K562 (cell line): Measurements from ENCODE around the gene TAF11. TPM values are rescaled to one million over a fixed set of nuclear protein-coding genes. Genes with fewer than 3 reads are reported as not detected.

Experiments
- CBX1 ChIP-seq: sonication (generic); IDR thresholded peaks from 2 replicates; pipeline ENCODE4 v1.6.1; 2016; ENCODE audit warnings: antibody characterized with exemption, low read depth, mild to moderate bottlenecking
- CHD2 ChIP-seq: IDR thresholded peaks from 2 replicates; pipeline ENCODE4 v1.6.1; 2011; ENCODE audit warnings: low read depth, low read length
- ILF3 ChIP-seq: fragments of 450-650 bp; IDR thresholded peaks from 2 replicates; pipeline ENCODE4 v1.6.1; 2018; ENCODE audit warnings: antibody characterized with exemption, mild to moderate bottlenecking, moderate library complexity, borderline replicate concordance
- MECOM ChIP-seq: fragments of 250-450 bp; sonication (Bioruptor Pico); IDR thresholded peaks from 2 replicates; pipeline ENCODE4 v1.8.0; 2022; ENCODE audit warnings: inconsistent platforms
- SPI1 ChIP-seq: IDR thresholded peaks from 2 replicates; pipeline ENCODE4 v1.6.1; 2011; ENCODE audit warnings: low read depth, low read length, control low read depth, borderline replicate concordance
- TCF7 ChIP-seq: sonication (generic); IDR thresholded peaks from 2 replicates; pipeline ENCODE4 v1.6.1; 2016; ENCODE audit warnings: antibody characterized with exemption, borderline replicate concordance
- TEAD4 ChIP-seq, 2 experiments: sonication (generic) in 1 of 2; formaldehyde crosslinking in 1 of 2; IDR thresholded peaks; 2 replicates each; pipeline versions ENCODE4 v1.6.1 to v1.8.0; 2012 to 2022; ENCODE audit warnings: borderline replicate concordance in 1 of 2, inconsistent platforms in 1 of 2, low read length in 1 of 2, mild to moderate bottlenecking in 1 of 2, missing genetic modification reagents in 1 of 2
- U2AF1 ChIP-seq: fragments of 200-400 bp; formaldehyde crosslinking; optimal IDR thresholded peaks from 2 replicates; pipeline ENCODE3; 2017; ENCODE audit warnings: mild to moderate bottlenecking, low read depth, low read length, moderate library complexity
- ZNF12 ChIP-seq: sonication (generic); formaldehyde crosslinking; IDR thresholded peaks from 2 replicates; pipeline ENCODE4 v1.4.0; 2020; ENCODE audit warnings: mild to moderate bottlenecking, missing genetic modification reagents
- ZNF282 ChIP-seq: sonication (generic); formaldehyde crosslinking; IDR thresholded peaks from 2 replicates; pipeline ENCODE4 v1.8.1; 2023; ENCODE audit warnings: missing genetic modification reagents
- ZNF347 ChIP-seq: fragments of 450-650 bp; formaldehyde crosslinking; IDR thresholded peaks from 2 replicates; pipeline ENCODE4 v1.4.0; 2020; ENCODE audit warnings: low read depth, mild to moderate bottlenecking, moderate library complexity
- ZNF444 ChIP-seq: fragments of 250-450 bp; sonication (Bioruptor Pico); IDR thresholded peaks from 2 replicates; pipeline ENCODE4 v1.4.0; 2020; ENCODE audit warnings: mild to moderate bottlenecking, moderate library complexity
- ZSCAN29 ChIP-seq: fragments of 450-650 bp; IDR thresholded peaks from 2 replicates; pipeline ENCODE4 v1.6.1; 2017
- ZSCAN32 ChIP-seq: fragments of 450-650 bp; formaldehyde crosslinking; IDR thresholded peaks from 2 replicates; pipeline ENCODE4 v1.4.0; 2020; ENCODE audit warnings: mild to moderate bottlenecking, moderate library complexity
- polyA plus RNA-seq, 8 experiments: library from polyadenylated mRNA; depleted of rRNA in 4 of 8; stranded (reverse) in 5 of 8; unstranded in 3 of 8; fragments of >200 nt; fragmentation: Nextera tagmentation in 2 of 8; fragmentation: Illumina TruSeq in 1 of 8; extraction: Ambion mirVana in 2 of 8; extraction: Trizol in 1 of 8; gene quantifications; 2 replicates each; pipeline versions ENCODE4 v1.2.1 to v1.2.3, GENCODE V29; 2011 to 2014; ENCODE audit warnings: inconsistent platforms in 1 of 8, missing spikeins in 1 of 8
- total RNA-seq, 7 experiments: library from RNA; depleted of rRNA in 6 of 7; stranded (reverse); fragments of >200 nt in 6 of 7; fragmentation: Illumina TruSeq in 2 of 7; extraction: Trizol in 2 of 7; gene quantifications; 2 replicates each; pipeline versions ENCODE4 v1.2.1 to v1.2.3, GENCODE V29; 2011 to 2021; ENCODE audit warnings: low replicate concordance in 1 of 7
- TF ChIP-seq, protein P1 (sequence below): sonication (generic); formaldehyde crosslinking; IDR thresholded peaks from 2 replicates; pipeline ENCODE4 v1.8.0; 2022; ENCODE audit warnings: missing genetic modification reagents, mild to moderate bottlenecking, borderline replicate concordance
- TF ChIP-seq, protein P2 (sequence below): sonication (generic); formaldehyde crosslinking; IDR thresholded peaks from 2 replicates; pipeline ENCODE4 v1.8.1; 2023; ENCODE audit warnings: mild to moderate bottlenecking, missing genetic modification reagents
- TF ChIP-seq, protein P3 (sequence below): fragments of 450-650 bp; IDR thresholded peaks from 2 replicates; pipeline ENCODE4 v1.6.1; 2018; ENCODE audit warnings: mild to moderate bottlenecking, low read depth; ENCODE audit not compliant: partially characterized antibody
- TF ChIP-seq, protein P4 (sequence below): fragments of 250-450 bp; sonication (Bioruptor Pico); IDR thresholded peaks from 2 replicates; pipeline ENCODE4 v1.5.0; 2021; ENCODE audit warnings: mild to moderate bottlenecking, borderline replicate concordance
- TF ChIP-seq, protein P5 (sequence below): fragments of 450-650 bp; formaldehyde crosslinking; IDR thresholded peaks from 2 replicates; pipeline ENCODE4 v1.4.0; 2022; ENCODE audit warnings: missing genetic modification characterization

Gene TAF11
- total and polyA plus RNA-seq, 9 of the 15 experiments (the other 6 are each of a cell fraction or from before 2014, with no cell fraction given) = 40.9 to 91.9 (median 71.9) TPM

DNA sequence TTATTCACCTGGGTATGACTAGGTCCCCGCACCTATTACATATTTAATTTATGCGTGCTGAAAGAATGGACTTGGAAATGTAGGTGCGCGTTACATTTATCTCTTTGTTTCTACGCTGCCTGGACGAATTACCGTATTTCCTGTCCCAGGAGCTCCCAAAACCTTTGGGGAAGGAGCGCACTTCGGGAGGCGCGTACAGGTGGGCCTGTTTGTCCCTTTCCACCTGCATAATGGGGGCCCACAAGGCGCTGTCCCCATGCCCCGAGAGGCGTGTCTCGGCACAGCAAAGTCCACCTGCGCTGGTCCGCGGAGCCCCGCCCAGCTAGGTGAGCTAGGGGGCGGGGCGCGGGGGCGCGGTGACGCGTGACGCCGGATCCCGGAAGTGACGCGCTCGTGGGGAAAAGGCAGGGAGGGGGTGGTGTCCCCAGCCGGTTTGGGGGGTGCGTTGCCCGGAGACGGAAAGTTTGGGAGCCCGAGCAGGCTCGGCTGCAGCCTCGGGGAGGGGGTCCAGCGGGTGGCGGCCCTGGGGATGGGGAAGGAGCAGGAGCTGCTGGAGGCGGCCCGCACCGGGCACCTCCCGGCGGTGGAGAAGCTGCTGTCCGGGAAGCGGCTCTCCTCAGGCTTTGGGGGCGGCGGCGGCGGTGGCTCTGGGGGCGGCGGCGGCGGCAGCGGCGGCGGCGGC lies 1.2 kb upstream of the TAF11 start, which contains the start of gene ANKS1A (continued):
- no peak for TF ChIP-seq TEAD4 (IDR thresholded peaks at IDR 0.05; ENCODE audit: low read length)
- TF ChIP-seq TEAD4 (CRISPR knock-in tag; IDR thresholded peaks at IDR 0.05; ENCODE audit: borderline replicate concordance) = no peak
- TF ChIP-seq, protein P1, sequence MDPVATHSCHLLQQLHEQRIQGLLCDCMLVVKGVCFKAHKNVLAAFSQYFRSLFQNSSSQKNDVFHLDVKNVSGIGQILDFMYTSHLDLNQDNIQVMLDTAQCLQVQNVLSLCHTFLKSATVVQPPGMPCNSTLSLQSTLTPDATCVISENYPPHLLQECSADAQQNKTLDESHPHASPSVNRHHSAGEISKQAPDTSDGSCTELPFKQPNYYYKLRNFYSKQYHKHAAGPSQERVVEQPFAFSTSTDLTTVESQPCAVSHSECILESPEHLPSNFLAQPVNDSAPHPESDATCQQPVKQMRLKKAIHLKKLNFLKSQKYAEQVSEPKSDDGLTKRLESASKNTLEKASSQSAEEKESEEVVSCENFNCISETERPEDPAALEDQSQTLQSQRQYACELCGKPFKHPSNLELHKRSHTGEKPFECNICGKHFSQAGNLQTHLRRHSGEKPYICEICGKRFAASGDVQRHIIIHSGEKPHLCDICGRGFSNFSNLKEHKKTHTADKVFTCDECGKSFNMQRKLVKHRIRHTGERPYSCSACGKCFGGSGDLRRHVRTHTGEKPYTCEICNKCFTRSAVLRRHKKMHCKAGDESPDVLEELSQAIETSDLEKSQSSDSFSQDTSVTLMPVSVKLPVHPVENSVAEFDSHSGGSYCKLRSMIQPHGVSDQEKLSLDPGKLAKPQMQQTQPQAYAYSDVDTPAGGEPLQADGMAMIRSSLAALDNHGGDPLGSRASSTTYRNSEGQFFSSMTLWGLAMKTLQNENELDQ (CRISPR knock-in tag) = no peak
- no peak for TF ChIP-seq TCF7
- TF ChIP-seq ZNF347 (CRISPR knock-in tag) = no peak
- TF ChIP-seq CBX1 = no peak
- TF ChIP-seq, protein P2, sequence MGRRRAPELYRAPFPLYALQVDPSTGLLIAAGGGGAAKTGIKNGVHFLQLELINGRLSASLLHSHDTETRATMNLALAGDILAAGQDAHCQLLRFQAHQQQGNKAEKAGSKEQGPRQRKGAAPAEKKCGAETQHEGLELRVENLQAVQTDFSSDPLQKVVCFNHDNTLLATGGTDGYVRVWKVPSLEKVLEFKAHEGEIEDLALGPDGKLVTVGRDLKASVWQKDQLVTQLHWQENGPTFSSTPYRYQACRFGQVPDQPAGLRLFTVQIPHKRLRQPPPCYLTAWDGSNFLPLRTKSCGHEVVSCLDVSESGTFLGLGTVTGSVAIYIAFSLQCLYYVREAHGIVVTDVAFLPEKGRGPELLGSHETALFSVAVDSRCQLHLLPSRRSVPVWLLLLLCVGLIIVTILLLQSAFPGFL (CRISPR knock-in tag) = no peak; the same call in 1 of the 2 replicates
- TF ChIP-seq, protein P3, sequence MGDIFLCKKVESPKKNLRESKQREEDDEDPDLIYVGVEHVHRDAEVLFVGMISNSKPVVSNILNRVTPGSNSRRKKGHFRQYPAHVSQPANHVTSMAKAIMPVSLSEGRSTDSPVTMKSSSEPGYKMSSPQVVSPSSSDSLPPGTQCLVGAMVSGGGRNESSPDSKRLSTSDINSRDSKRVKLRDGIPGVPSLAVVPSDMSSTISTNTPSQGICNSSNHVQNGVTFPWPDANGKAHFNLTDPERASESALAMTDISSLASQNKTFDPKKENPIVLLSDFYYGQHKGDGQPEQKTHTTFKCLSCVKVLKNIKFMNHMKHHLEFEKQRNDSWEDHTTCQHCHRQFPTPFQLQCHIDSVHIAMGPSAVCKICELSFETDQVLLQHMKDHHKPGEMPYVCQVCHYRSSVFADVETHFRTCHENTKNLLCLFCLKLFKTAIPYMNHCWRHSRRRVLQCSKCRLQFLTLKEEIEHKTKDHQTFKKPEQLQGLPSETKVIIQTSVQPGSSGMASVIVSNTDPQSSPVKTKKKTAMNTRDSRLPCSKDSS = no peak
- TF ChIP-seq U2AF1 = peak; percentile 26
- no peak for TF ChIP-seq CHD2
- TF ChIP-seq ZSCAN32 (CRISPR knock-in tag) = no peak
- no peak for TF ChIP-seq ZNF282 (CRISPR knock-in tag)
- no peak for TF ChIP-seq MECOM (CRISPR knock-in tag)
- TF ChIP-seq, protein P4, sequence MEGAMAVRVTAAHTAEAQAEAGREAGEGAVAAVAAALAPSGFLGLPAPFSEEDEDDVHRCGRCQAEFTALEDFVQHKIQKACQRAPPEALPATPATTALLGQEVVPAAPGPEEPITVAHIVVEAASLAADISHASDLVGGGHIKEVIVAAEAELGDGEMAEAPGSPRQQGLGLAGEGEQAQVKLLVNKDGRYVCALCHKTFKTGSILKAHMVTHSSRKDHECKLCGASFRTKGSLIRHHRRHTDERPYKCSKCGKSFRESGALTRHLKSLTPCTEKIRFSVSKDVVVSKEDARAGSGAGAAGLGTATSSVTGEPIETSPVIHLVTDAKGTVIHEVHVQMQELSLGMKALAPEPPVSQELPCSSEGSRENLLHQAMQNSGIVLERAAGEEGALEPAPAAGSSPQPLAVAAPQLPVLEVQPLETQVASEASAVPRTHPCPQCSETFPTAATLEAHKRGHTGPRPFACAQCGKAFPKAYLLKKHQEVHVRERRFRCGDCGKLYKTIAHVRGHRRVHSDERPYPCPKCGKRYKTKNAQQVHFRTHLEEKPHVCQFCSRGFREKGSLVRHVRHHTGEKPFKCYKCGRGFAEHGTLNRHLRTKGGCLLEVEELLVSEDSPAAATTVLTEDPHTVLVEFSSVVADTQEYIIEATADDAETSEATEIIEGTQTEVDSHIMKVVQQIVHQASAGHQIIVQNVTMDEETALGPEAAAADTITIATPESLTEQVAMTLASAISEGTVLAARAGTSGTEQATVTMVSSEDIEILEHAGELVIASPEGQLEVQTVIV (CRISPR knock-in tag) = no peak
- TF ChIP-seq, protein P5, sequence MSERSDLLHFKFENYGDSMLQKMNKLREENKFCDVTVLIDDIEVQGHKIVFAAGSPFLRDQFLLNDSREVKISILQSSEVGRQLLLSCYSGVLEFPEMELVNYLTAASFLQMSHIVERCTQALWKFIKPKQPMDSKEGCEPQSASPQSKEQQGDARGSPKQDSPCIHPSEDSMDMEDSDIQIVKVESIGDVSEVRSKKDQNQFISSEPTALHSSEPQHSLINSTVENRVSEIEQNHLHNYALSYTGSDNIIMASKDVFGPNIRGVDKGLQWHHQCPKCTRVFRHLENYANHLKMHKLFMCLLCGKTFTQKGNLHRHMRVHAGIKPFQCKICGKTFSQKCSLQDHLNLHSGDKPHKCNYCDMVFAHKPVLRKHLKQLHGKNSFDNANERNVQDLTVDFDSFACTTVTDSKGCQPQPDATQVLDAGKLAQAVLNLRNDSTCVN (CRISPR knock-in tag) = no peak
- TF ChIP-seq ZNF12 = no peak
- TF ChIP-seq ZSCAN29 = no peak
- TF ChIP-seq ZNF444 (CRISPR knock-in tag) = no peak
- no peak; the same call in 1 of the 2 replicates for TF ChIP-seq ILF3
- TF ChIP-seq SPI1 = no peak
